Astrocyte (in vitro differentiated cells and primary cell): ENCODE results near the gene SARDH. TPM values are rescaled to one million over a fixed set of nuclear protein-coding genes. Genes with fewer than 3 reads are reported as not detected.

Experiments used
- DNase-seq: peaks from one replicate; pipeline ENCODE4 v3.0.0-alpha.2; 2010; ENCODE audit warnings: low read depth
- FAIRE-seq: peaks from 2 replicates; lab custom pipeline; 2011; peaks lifted over from hg19 to GRCh38; lab: Jason Lieb, UNC
- H2AFZ ChIP-seq: 2 replicates; pipeline ENCODE4 v1.6.0; 2012; ENCODE audit warnings: low read depth, low read length, inconsistent platforms
- H3K27ac ChIP-seq: 2 replicates; pipeline ENCODE4 v1.5.1; 2011; ENCODE audit warnings: low read depth, low read length, inconsistent platforms
- H3K27me3 ChIP-seq: 2 replicates; pipeline ENCODE4 v1.6.0; 2011; ENCODE audit warnings: low read length, inconsistent platforms; ENCODE audit not compliant: insufficient read depth
- H3K36me3 ChIP-seq: 2 replicates; pipeline ENCODE4 v1.5.1; 2011; ENCODE audit warnings: low read length, inconsistent platforms; ENCODE audit not compliant: insufficient read depth
- H3K4me1 ChIP-seq: 2 replicates; pipeline ENCODE4 v1.5.1; 2011; ENCODE audit warnings: low read length, inconsistent platforms; ENCODE audit not compliant: insufficient read depth
- H3K4me2 ChIP-seq: 2 replicates; pipeline ENCODE4 v1.6.0; 2012; ENCODE audit warnings: low read length, inconsistent platforms
- H3K4me3 ChIP-seq: 2 replicates; pipeline ENCODE4 v1.5.1; 2011; ENCODE audit warnings: low read depth, mild to moderate bottlenecking, low read length, inconsistent platforms; ENCODE audit not compliant: insufficient read depth
- H3K79me2 ChIP-seq: 2 replicates; pipeline ENCODE4 v1.6.0; 2012; ENCODE audit warnings: mild to moderate bottlenecking, low read length, inconsistent platforms; ENCODE audit not compliant: insufficient read depth
- H3K9ac ChIP-seq: 2 replicates; pipeline ENCODE4 v1.6.0; 2012; ENCODE audit warnings: mild to moderate bottlenecking, low read length, inconsistent platforms
- H3K9me3 ChIP-seq: 2 replicates; pipeline ENCODE4 v1.5.1; 2012; ENCODE audit warnings: low read depth, mild to moderate bottlenecking, low read length, inconsistent platforms; ENCODE audit not compliant: insufficient read depth
- H4K20me1 ChIP-seq: 2 replicates; pipeline ENCODE4 v1.6.0; 2012; ENCODE audit warnings: low read length, inconsistent platforms; ENCODE audit not compliant: insufficient read depth
- H3K27ac Mint-ChIP-seq: one replicate; pipeline ENCODE4 v1.8.0; 2021; ENCODE audit warnings: mild to moderate bottlenecking, mixed read lengths; ENCODE audit not compliant: unreplicated experiment
- H3K27me3 Mint-ChIP-seq: one replicate; pipeline ENCODE4 v1.8.0; 2021; ENCODE audit warnings: low read depth, mixed read lengths; ENCODE audit not compliant: unreplicated experiment
- H3K36me3 Mint-ChIP-seq: one replicate; pipeline ENCODE4 v1.8.0; 2021; ENCODE audit warnings: low read depth, mixed read lengths; ENCODE audit not compliant: unreplicated experiment
- H3K4me1 Mint-ChIP-seq: one replicate; pipeline ENCODE4 v1.8.0; 2021; ENCODE audit warnings: low read depth, mixed read lengths; ENCODE audit not compliant: unreplicated experiment
- H3K4me3 Mint-ChIP-seq: one replicate; pipeline ENCODE4 v1.8.0; 2021; ENCODE audit warnings: mild to moderate bottlenecking, moderate library complexity, mixed read lengths; ENCODE audit not compliant: unreplicated experiment
- H3K9me3 Mint-ChIP-seq: one replicate; pipeline ENCODE4 v1.8.0; 2021; ENCODE audit warnings: mild to moderate bottlenecking, mixed read lengths; ENCODE audit not compliant: unreplicated experiment
- EZH2 ChIP-seq: IDR thresholded peaks from 2 replicates; pipeline ENCODE4 v1.6.1; 2012; ENCODE audit warnings: mild to moderate bottlenecking, low read length, inconsistent platforms; ENCODE audit not compliant: insufficient read depth
- total RNA-seq: library from RNA; stranded (reverse); gene quantifications from 2 replicates; pipeline ENCODE4 v1.2.1, GENCODE V29; 2021
- TF ChIP-seq, protein P1 (sequence below): IDR thresholded peaks from 2 replicates; pipeline ENCODE4 v1.5.1; 2011; ENCODE audit warnings: low read depth, mild to moderate bottlenecking, inconsistent platforms, low read length, moderate library complexity; ENCODE audit not compliant: insufficient read depth

Gene SARDH
- total RNA-seq, 1 donor from 2014 or later, result 2.8 TPM

DNA sequence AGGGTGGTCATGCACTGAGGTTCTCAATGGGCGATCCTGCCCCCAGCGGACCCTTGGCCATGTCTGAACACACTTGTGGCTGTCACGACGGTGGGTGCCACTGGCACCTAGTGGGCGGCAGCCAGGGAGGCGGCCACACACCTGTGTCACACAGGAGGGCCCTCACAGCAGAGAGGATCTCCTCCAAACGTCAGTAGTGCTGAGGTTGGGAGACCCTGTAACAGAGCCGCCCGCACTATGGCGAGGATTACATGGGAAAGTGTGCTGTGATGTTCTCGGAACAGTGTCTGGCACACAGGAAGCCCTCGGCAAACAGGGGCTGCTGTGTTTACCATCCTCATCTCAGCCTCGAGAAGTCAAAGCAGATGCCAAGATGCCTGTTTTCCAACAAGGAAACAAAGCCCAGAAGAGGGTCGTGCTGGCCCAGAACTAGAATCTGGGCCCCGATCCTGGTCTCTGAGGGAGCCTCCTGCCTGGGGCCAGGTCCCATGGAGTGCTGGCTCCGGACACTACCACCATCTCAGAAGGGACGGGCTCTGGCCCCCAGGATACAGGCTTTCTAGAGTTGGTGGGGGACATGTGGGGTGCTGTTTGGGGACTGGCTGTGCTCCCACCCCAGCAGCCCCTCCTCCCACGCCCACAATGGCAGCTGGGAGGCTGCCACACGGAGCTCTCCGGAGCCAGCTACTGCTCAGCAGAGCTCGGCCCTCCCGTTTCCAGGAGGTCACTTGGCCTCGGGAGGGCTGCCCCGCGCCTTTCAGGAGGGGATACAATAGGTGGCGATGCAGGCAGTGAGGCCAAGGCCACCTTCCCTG, 53.8 kb downstream of the SARDH start:
- Histone ChIP-seq H3K4me1 (peaks cover 13% of the 10 kb centered on the region), H3K9ac (no peak overlapping the region)

DNA sequence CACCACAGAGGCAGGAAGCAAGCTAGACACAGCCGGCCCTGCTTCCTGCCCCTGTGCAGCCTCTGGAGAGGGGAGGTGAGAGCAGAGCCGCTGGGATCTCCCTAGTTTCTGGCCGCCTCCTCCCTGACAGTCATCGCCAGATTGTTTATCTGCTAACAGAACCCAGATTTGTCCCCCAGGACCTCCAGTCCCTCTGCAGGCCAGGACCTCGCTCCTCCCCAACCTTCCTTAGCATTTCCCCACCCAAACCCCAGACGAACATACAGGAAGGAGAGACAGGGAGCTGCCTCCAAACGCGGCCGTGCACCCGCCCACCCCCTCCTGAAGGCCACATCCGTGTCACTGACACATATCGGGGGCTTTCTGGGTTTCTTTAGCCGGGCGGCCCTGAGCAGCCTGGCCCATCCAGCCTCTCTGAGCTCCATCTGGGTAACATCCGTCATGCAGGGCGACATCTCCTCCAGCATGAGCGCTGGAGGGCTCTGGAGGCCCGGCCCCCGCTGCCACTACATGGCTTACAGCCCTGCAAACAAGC, 54.5 kb downstream of the SARDH start:
- Histone ChIP-seq H4K20me1 (no peaks in the 10 kb centered on the region), H3K27me3 (no peaks in the 10 kb centered on the region), H3K9me3 (no peaks in the 10 kb centered on the region), H3K27ac (no peak overlapping the region), H3K4me1 (peaks cover 13% of the 10 kb centered on the region), H3K4me3 (no peak overlapping the region), H3K9ac (no peak overlapping the region), H3K79me2 (no peaks in the 10 kb centered on the region), H3K4me2 (peak overlapping the region; percentile 17), H3K36me3 (no peaks in the 10 kb centered on the region), H2AFZ (peak overlapping the region; percentile 30)
- TF ChIP-seq, protein P1, sequence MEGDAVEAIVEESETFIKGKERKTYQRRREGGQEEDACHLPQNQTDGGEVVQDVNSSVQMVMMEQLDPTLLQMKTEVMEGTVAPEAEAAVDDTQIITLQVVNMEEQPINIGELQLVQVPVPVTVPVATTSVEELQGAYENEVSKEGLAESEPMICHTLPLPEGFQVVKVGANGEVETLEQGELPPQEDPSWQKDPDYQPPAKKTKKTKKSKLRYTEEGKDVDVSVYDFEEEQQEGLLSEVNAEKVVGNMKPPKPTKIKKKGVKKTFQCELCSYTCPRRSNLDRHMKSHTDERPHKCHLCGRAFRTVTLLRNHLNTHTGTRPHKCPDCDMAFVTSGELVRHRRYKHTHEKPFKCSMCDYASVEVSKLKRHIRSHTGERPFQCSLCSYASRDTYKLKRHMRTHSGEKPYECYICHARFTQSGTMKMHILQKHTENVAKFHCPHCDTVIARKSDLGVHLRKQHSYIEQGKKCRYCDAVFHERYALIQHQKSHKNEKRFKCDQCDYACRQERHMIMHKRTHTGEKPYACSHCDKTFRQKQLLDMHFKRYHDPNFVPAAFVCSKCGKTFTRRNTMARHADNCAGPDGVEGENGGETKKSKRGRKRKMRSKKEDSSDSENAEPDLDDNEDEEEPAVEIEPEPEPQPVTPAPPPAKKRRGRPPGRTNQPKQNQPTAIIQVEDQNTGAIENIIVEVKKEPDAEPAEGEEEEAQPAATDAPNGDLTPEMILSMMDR, result no peak
- no peak for TF ChIP-seq EZH2
- Mint-ChIP-seq H3K4me3 (no peak overlapping the region), H3K27me3 (peaks cover 21% of the 10 kb centered on the region), H3K4me1 (peaks cover 2% of the 10 kb centered on the region), H3K36me3 (no peaks in the 10 kb centered on the region), H3K9me3 (no peaks in the 10 kb centered on the region), H3K27ac (peak overlapping the region; percentile 18)
- DNase-seq (no peak), FAIRE-seq (no peak)

More for the DNA sequence above, 53.8 kb downstream of the SARDH start:
- H3K9me3 ChIP-seq, result no peaks in the 10 kb centered on the region
- no peak overlapping the region for H3K27ac Mint-ChIP-seq
- DNase-seq (no peak), FAIRE-seq (no peak)
- no peaks in the 10 kb centered on the region for H3K36me3 Mint-ChIP-seq
- no peaks in the 10 kb centered on the region for H3K36me3 ChIP-seq
- H3K4me2 ChIP-seq, result no peak overlapping the region
- peaks cover 19% of the 10 kb centered on the region for H3K27me3 Mint-ChIP-seq
- TF ChIP-seq, protein P1, result no peak
- no peak for TF ChIP-seq EZH2
- no peaks in the 10 kb centered on the region for H3K27me3 ChIP-seq
- H3K4me1 Mint-ChIP-seq, result peaks cover 2% of the 10 kb centered on the region
- H3K9me3 Mint-ChIP-seq, result no peaks in the 10 kb centered on the region
- H3K4me3 Mint-ChIP-seq, result no peak overlapping the region
- no peaks in the 10 kb centered on the region for H3K79me2 ChIP-seq
- H3K4me3 ChIP-seq, result no peak overlapping the region
- H3K27ac ChIP-seq, result no peak overlapping the region
- peak overlapping the region; percentile 10 for H2AFZ ChIP-seq
- H4K20me1 ChIP-seq, result no peaks in the 10 kb centered on the region
